SK-N-MC (cell line): ENCODE data around the gene KCNK17.

Experiments used
- EZH2 ChIP-seq: fragments of 200-600 bp; sonication (generic); IDR thresholded peaks from one replicate; pipeline ENCODE4 v1.6.1; 2017; ENCODE audit warnings: antibody characterized with exemption
- POLR2AphosphoS5 ChIP-seq: IDR thresholded peaks from 2 replicates; pipeline ENCODE4 v1.6.1; 2012; ENCODE audit warnings: mild to moderate bottlenecking, low read depth, low read length, borderline replicate concordance

DNA sequence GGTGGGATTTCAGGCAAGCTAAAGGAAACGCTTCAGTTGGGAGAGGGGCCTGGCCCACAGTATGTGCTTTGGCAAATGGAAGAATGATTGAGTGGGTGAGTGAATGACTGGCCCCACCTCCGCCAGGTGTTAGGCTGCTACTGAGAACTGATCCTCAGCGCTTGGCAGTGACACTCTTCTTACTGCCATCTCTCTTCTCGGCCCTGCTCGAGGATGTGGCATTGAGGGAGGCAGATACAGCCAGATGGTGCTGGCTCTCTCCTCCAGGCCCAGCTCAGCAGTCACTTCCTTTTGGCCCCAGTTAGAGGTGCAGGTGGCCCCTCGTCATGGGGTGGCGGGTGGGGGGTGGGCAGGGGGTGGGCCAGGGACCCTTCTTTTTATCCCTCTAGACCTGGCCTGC lies 46.0 kb downstream of the KCNK17 start:
- TF ChIP-seq POLR2AphosphoS5 (no peak), EZH2 (no peak)
